ENCODE data around the gene NFRKB. TPM values are rescaled to one million over a fixed set of nuclear protein-coding genes. Genes with fewer than 3 reads are reported as not detected.
"Not testable (repeated sequence)": the region's sequence is repeated elsewhere in the genome, so short reads cannot be mapped to it uniquely, and the experiment has no call there.

The NFRKB gene
- total RNA-seq, 1 experiment from 2014 or later, result 25.7 TPM

DNA sequence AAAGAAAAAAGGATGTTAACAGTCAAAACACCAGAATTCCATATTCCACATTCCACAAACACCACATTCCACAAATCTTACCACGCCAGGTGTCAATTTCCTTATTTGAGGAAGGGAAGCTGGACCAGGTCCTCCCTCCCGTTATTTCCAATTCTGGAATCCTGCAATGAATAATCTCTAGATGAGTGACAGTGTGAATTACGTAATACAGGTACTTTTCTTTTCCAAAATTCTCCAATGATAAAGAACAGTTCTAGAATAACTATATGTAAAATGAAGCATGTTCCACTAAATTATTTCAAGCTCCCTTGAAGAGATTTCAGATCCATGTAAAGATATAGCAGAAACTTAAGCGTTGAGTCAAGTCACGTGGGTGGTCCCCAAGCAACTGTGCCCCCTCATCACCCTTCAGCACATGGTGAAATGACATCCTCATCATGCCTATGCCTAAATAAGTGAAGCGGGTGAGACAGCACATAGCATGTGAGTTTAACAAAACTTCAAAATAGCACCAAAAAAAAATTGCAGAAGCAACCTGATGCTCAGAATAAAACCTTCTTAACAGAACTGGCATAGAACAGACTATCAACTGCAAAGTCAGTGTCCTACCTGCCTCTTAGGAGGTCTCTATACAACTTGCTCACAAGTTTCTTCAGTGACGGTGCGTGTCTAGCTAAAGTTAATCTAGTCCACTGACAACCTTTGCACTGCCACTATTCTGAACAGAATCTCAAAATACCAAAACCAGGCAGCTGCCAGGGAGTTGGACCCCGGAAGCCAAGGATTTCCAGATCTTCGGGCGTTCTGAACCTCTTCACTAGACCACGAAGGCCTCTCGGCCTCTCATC is 876 bp downstream of the NFRKB start:
- DNase-seq (ENCODE audit: low read depth), result peak; percentile 40

DNA sequence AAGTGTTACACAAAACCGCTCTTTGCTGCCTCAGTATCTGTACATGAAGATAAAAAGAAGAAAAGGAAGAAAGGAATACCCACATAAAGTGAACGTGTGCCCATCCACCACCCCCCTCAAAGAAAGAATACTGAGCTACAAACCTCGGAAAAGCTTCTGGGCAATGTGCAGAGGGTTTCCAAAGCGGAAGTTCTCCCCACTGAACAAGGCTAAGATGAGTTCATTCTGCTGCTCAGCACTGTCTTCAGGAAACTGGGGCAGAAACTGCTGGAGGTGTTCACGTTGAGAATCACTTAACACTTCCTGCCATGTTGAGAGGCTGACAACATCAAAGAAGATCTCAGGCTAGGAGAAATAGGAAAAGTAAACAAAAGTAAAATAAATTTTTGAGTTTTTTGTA is 6.9 kb downstream of the NFRKB start:
- DNase-seq (ENCODE audit: low read depth), result no peak

DNA sequence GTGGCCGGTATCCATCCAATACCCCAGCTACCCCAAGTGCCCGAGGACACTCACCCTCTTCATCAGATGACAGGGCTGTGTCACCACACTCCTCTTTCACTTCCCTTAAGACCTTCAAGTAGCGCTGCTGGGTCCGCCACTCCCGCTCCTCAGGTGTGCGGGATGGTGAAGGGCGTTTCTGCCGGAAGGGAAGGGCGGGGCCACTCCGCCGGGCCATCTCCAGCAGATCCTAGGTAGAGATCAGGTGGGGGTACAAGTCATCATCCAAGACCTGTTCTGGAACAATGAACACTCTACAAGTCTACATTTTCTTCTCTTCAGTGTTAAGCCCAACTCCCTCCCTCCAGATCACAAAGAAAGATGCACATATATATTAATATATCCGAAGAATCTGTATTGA is 10.0 kb downstream of the NFRKB start:
- DNase-seq (ENCODE audit: low read depth), result no peak

DNA sequence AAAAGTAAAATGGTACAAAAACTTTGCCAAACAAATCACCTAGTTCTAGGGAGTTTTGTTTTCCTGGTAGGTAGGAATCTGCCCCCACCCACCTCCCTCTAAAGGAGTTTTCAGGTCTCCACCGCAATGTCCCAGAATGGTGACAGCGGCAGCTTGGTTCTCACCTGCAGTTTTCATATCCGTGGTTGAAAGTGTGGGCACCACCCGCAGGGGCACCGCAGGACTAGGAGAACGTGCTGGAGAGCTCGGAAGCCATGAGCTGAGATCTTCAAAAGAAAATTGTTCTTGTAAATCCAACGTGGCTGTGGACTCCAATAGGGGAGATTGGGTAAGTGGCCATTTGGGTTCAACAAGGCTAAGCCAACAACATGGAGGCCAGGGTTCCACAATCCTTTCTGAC is 10.8 kb downstream of the NFRKB start:
- no peak for DNase-seq (ENCODE audit: low read depth)

DNA sequence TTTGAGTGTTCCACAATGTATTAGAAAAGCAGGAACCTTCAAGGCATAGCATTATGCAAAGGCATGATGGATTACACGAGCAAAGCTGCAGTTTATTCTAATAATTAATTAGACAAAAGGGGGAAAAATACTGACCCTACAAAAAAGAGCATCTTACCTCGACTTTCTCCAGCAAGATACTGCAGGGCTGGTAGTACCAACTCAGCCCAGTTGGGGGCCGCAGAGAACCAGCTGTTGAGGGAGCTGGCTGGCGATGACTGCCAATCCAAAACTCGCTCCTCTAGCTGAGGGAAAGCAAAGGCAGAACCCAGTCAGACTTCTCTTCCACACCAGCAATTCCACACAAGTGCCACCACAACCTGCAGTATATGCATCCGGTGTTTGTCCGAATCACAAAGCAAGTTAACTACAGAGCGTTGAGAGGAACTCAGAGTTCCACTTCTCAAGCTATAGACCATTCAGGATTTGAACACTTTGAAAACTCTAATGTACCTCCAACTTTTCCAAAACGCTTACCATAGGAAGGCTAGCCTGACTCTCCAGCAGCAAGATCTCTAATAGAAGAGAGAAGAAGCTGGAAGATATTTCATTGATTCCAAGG is 13.7 kb downstream of the NFRKB start:
- DNase-seq (ENCODE audit: low read depth), result peak; percentile 23

DNA sequence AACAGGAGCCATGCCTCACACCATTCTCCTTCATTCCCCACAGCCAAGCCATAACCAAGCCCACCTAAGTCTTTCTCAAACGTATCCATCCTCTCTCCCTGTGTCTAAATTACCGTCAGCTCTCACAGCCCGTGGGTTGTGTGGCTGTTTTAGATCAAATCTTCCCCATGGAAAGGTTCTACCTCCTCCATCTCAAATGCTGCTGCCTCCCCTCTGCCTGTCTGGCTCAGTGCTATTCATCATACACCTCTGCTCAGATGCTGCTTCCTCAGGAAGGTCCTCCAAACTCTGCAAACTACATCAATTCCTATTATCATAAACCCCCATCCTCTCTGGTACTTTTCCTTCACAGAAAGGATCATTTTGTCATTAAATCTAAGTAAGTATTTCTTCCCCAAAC is 15.1 kb downstream of the NFRKB start:
- DNase-seq (ENCODE audit: low read depth), result no peak

DNA sequence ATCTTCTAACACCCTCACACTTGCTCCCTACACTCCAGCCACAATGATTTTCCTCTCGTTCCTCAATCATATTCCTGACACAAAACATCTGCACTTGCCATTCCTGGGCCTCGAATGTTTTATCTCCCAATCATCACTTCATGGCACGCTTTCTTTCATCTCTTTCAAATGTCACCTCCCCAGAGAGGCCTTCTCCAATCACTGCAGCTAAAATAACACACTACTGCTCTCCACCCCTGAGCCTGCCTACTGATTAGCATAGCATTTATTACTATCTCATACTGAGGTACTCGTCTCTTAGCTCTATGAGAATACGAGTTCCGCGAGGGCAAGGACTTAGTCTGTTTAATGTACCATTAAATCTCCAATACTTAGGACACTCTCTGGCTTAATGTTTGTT is 23.5 kb downstream of the NFRKB start:
- DNase-seq (ENCODE audit: low read depth), result no peak

DNA sequence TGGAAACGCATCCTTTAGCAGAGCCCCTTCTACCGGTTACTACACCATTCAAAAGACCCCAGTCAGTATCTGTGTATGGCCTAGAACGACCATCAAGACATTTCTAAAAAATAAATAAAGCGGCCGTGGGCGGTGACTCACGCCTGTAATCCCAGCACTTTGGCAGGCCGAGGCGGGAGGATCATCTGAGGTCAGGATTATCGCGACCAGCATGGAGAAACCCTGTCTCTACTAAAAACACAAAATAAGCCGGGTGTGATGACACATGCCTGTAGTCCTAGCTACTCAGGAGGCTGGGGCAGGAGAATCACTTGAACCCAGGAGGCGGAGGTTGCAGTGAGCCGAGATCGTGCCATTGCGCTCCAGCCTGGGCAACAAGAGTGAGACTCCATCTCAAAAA is 26.8 kb downstream of the NFRKB start:
- DNase-seq (ENCODE audit: low read depth), result peak; percentile 11

DNA sequence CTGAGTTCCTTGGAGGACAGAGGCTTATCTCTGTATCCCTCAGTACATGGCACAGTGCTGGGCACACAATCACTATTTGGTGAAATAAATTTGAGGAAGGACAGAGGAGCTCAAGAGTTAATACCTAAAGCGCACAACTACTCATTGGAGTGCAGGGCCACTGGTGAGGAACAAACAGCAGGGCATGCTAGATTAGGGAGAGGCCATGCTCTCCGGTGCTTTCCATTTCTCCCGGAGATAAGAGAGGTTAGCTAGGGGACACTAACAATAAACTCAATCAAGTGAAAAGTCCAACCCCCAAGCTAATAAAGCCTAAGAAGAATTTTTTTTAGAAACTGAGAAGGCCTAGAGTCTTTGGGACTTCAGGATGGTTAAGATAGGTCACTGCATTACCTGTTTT is 29.1 kb downstream of the NFRKB start:
- no peak for DNase-seq (ENCODE audit: low read depth)

DNA sequence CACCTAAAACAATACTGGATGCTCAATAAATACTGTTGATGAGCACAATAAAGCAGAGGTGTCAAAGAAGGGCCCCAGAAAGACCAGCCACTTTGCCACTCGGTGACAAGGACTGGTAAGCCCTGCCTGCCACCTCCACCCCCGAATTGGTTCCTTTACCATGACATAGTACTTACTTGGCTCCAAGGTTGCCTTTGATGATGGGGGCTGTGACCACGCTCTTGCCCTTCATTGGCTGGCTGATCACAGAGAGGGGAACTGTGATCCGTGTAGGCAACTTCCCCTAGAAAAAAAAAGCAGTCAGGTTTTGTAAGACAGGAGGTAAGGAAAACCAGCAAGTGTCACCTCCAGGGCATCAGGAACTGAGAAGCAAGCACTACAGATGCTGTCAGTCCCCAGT is 29.7 kb downstream of the NFRKB start:
- DNase-seq (ENCODE audit: low read depth), result no peak

DNA sequence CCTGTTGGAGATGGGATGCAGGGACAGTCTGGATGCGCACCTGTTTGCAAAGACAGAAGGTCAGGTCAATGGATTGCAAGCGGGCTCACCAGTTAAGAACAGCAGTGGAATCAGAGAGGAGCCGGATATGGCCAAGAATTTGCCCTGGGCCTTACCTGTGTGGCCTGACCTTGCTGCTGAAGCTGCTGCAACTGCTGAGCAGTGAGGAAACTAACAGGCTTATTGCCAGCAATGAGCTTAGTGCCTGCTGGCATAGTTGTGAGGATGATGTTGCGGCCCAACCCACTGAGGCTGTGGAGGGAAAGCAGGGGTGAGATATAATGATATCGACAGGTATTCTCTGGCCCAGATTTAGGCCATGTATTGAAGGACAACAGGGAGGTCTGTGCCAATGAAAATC is 30.6 kb downstream of the NFRKB start:
- DNase-seq (ENCODE audit: low read depth), result no peak

DNA sequence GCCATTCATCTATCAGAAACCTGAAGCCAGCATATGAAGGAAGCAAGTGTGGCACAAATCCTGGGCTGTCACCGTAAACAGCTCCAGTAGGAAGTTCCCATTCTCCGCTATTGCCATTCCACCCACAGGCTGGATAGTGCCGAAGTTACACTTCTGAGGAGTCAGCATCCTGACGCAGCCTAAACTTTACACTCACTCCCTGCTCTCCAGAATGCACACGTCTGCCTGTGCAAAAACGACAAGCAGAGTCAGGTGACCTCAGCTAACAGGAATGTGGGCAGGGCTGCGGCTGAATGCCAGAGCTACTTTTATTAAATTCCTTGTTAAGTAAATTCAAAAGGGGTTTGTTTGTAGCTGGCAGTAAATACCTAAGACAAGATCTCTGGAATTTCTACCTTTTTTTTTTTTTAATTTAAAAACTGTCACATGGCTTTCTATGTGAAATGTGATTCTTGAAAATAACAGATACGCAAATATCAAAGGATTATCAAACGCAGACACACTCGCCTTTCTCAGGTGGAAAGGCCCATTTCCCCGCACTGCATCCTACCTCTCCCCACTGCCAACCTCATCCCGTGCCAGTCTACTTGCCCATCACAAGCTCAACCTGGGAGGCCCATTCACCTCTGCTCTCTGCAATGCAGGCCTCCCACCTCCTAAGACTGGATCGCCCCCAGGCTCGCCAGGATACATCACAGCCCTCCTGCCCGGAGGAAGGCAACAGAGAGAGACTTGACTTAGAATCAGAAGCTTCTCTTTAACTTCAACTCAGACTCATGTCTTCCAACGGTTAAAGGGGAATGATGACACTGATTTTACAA is 33.5 kb downstream of the NFRKB start:
- peak; percentile 93 for DNase-seq (ENCODE audit: low read depth)

DNA sequence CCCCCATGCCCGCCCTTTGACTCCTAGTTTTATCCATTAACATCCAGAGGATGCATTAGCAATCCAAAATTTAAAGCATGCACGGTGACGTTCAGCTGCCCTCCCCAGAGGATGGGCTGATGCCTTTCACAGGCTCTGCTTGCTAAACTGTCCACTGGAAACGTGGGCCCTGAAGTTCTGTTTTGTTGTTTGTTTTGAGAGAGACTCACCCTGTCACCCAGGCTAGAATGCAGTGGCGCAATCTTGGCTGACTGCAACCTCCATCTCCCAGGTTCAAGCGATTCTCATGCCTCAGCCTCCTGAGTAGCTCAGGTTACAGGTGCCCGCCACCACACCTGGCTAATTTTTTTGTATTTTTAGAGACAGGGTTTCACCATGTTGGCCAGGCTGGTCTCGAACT is 39.3 kb downstream of the NFRKB start:
- no peak for DNase-seq (ENCODE audit: low read depth)

DNA sequence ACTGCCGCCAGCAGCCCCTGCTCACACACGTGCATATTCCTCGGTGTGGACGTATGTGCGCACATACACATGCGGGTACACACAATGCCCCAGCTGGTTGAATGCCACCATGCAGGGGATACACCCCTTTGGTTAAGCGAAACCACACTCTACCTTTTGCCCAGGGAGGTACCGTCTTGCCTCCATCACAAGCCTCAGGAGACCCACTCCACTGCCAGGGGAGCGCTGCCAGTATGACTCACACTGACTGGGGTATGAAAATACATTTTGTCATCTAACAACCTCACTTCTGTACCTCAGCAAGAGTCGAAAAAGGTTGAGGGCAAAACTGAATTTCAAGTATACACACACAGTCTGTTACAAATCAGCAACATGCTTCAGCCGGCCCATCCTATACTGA is 40.3 kb downstream of the NFRKB start:
- no peak for DNase-seq (ENCODE audit: low read depth)

DNA sequence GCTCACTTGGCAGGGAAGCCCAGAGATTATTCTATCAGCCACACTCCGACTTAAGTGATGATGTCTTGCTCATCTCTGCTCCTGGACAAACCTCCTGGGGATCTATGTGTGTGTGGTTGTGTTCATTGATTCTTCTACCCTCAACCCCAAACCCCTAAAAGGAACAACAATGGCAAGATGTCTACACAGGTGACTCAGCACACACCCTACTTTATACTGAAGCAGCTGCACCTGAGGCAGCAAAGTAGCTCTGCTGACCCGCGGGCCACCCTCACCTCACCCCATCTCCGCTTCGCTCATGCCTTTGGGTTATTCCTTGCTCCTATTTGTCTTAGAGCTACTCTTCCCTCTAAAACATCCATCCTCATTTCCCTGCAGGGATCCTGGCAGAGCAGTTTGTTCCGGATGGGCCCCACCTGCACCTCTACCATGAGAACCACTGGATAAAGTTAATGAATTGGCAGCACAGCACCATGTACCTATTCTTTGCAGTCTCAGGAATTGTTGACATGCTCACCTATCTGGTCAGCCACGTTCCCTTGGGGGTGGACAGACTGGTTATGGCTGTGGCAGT is 41.1 kb downstream of the NFRKB start:
- no peak for DNase-seq (ENCODE audit: low read depth)

DNA sequence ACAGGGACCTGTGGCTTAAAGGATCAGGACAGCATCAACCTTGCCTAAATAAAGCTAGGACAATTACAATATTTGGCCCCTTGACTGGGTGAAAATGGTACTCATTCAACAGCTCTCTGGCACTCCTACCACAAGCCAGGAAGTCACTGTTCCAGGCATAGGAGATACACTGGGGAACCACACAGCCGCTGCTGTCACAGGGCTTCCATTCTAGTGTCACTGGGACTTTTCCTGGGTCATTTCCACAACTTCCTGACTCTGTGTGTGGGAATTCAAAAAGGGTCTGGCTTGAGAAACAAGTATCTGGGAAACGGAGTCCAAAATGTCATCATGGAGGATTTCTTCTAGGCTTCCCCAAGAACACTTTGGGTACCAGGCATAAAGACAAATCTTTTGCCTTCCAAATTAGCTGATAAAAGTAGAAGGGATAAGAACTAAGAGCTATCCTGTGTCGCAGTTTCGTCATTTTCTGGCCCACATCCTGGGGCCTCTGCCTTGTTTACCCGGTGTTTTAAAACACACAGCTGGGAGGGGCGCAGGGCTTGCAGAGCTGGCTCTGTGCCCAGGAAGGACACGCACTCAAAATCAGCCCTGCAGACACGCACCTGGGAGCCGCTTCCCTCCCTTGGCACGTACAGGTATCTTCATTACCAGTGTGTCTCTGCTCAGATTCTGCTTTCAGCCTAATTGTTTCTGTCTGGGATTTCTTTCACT is 41.7 kb downstream of the NFRKB start:
- DNase-seq (ENCODE audit: low read depth), result peak; percentile 8

DNA sequence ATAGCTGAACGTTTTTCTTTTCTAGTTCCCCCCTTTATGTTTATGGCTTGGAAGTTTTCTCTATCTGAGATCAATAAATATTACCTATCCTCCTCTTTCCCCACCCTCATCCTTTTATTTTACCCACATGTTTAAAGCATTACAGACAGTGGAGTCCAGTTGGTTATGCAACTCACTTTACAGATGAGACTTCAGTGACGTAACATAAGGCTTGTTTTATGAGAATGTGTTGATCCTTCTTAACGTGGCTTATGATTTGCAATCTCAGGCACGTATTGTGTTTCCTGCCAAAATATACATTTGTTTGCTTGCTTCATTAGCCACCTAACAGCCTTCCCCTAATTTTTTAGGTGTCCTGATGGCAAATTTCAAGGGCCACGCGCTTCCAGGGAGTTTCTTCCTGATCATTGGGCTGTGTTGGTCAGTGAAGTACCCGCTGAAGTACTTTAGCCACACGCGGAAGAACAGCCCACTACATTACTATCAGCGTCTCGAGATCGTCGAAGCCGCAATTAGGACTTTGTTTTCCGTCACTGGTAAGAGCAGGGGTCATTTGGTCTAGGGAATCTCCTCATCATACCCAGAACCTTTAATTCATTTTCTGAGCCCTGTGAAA is 43.1 kb downstream of the NFRKB start:
- no peak for DNase-seq (ENCODE audit: low read depth)

DNA sequence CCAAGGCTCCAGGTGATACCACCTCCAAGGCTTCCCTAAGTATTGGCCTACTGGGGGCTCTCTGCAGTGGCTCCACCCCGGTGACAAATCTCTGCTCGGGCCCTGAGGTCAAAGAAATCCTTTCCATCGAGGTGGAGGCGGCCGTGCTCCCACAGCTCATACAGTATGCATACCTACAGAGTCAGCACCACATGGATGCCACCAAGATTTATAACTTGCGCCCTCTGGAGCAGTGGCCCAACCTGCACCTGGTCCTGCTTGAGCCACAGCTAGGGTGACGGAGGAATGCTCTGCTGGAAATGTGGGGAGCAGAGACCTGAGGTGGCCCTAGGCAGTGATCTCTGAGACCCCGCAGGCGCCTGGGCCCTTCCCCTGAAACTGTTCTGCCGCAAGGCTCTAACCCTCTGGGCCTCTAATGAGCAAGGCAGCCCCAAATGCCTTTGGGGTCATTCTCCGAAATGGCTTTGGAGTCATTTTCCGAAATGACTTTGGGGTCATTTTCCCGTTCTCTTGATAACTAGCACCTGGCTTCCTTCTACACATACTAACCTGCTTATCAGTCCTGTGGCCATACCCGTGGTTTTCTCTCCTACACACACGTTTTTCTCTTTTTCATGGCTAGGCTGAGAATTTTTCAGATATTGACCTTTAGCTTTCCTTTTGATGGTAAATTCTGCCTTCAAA is 45.8 kb downstream of the NFRKB start:
- no peak for DNase-seq (ENCODE audit: low read depth)

DNA sequence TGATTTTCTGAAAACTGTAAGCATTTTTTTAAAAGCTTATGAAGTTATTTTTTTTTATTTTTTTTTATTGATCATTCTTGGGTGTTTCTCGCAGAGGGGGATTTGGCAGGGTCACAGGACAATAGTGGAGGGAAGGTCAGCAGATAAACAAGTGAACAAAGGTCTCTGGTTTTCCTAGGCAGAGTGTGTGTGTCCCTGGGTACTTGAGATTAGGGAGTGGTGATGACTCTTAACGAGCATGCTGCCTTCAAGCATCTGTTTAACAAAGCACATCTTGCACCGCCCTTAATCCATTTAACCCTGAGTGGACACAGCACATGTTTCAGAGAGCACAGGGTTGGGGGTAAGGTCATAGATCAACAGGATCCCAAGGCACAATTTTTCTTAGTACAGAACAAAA is 48.0 kb downstream of the NFRKB start:
- not testable (repeated sequence) for DNase-seq (ENCODE audit: low read depth)
